Karpas-422 (cell line): ENCODE data around the gene C17orf67. TPM values are rescaled to one million over a fixed set of nuclear protein-coding genes. Genes with fewer than 3 reads are reported as not detected.

Experiments used
- DNase-seq: peaks from one replicate; pipeline ENCODE4 v3.0.0-alpha.2; 2015
- H2AFZ ChIP-seq: fragments of 200-600 bp; sonication (generic); 2 replicates; pipeline ENCODE4 v1.6.1; 2014; ENCODE audit warnings: antibody characterized with exemption, low read length, mixed read lengths
- H3K27ac ChIP-seq: fragments of 200-600 bp; sonication (generic); 2 replicates; pipeline ENCODE4 v1.5.1; 2014; ENCODE audit warnings: mild to moderate bottlenecking, low read length, moderate library complexity
- H3K27me3 ChIP-seq: fragments of 200-600 bp; sonication (generic); 2 replicates; pipeline ENCODE4 v1.6.1; 2014; ENCODE audit warnings: low read length, mixed read lengths
- H3K36me3 ChIP-seq: fragments of 200-600 bp; sonication (generic); 2 replicates; pipeline ENCODE4 v1.6.1; 2014; ENCODE audit warnings: low read length, mixed read lengths; ENCODE audit not compliant: insufficient read depth
- H3K4me1 ChIP-seq: fragments of 200-600 bp; sonication (generic); 2 replicates; pipeline ENCODE4 v1.6.1; 2014; ENCODE audit warnings: mild to moderate bottlenecking, low read length, mixed read lengths
- H3K4me2 ChIP-seq: fragments of 200-600 bp; sonication (generic); 2 replicates; pipeline ENCODE4 v1.6.1; 2014; ENCODE audit warnings: low read length, low read depth, mild to moderate bottlenecking; ENCODE audit not compliant: poor library complexity, severe bottlenecking
- H3K4me3 ChIP-seq: fragments of 200-600 bp; sonication (generic); 2 replicates; pipeline ENCODE4 v1.5.1; 2014; ENCODE audit warnings: mild to moderate bottlenecking, antibody characterized with exemption, low read length, mixed read lengths
- H3K79me2 ChIP-seq: fragments of 200-600 bp; sonication (generic); 2 replicates; pipeline ENCODE4 v1.6.1; 2014; ENCODE audit warnings: mild to moderate bottlenecking, low read length, mixed read lengths
- H3K9ac ChIP-seq: fragments of 200-600 bp; sonication (generic); 2 replicates; pipeline ENCODE4 v1.6.0; 2014; ENCODE audit warnings: low read length
- H3K9me2 ChIP-seq: fragments of 200-600 bp; sonication (generic), shearing (Covaris generic); replicated peaks from 2 replicates; pipeline ENCODE4 v1.6.0; 2014; ENCODE audit warnings: mild to moderate bottlenecking, low read length, moderate library complexity; ENCODE audit not compliant: insufficient read depth
- H3K9me3 ChIP-seq: fragments of 300-700, 200-600 bp; sonication (generic); 2 replicates; pipeline ENCODE4 v1.6.1; 2014; ENCODE audit warnings: low read length, mixed read lengths
- H4K20me1 ChIP-seq: fragments of 200-600 bp; sonication (generic); 2 replicates; pipeline ENCODE4 v1.6.1; 2014; ENCODE audit warnings: mild to moderate bottlenecking, antibody characterized with exemption, low read length, low read depth; ENCODE audit not compliant: insufficient read depth
- total RNA-seq: library from RNA; depleted of rRNA; stranded (reverse); fragments of >200 nt; shearing (Covaris generic); gene quantifications from 2 replicates; pipeline ENCODE4 v1.2.3, GENCODE V29; 2014; ENCODE audit warnings: low replicate concordance

C17orf67 gene
- total RNA-seq, 1 experiment from 2014 or later, result not detected

DNA sequence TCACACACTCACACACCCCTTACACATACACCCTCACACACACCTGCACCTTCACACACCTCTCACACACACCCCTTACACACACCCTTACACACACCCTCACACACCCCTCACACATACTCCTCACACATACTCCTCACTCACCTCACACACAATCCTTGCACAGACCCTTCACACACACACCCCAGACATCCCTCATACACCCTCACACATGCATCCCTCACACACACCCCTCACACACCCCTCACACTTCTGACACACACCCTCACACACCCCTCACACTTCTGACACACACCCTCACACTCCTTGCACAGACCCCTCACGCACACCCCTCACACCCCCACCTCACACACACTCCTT lies 23.9 kb downstream of the C17orf67 start:
- no peak overlapping the region for H2AFZ ChIP-seq

DNA sequence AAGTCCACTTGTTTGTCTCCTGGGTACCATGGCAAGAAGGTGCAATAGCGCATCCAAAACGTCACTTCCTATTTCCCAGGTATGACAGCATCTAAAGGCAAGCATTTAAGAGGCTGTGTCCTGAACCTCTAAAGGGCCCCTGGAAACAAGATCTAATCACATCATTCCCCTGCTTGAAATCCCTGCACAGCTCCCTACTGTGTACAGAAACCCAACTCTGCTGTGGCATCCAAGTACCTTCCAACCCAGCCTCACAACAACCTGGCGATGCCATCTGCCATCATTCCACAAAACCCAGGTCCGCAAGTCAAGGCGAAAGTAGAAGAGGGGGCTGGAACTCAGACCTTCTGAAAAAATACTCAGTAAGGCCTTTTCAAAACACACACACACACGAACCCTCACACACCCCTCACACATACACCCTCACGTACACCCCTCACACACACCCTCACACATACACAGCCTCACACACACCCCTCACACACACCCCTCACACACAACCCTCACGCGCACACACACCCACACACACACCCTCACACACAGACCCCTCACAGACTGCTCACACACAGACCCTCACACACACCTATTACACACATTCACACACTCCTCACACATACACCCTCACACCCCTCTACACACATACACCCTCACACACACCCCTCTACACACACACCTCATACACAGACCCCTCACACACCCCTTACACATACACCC lies 24.5 kb downstream of the C17orf67 start:
- no peaks in the 10 kb centered on the region for H3K9me3 ChIP-seq
- H3K36me3 ChIP-seq, result no peaks in the 10 kb centered on the region
- H3K9ac ChIP-seq, result no peak overlapping the region
- H4K20me1 ChIP-seq, result no peaks in the 10 kb centered on the region
- H3K4me1 ChIP-seq, result 0 out of 2 replicates have a peak, but pooled peaks cover under 1% of the 10 kb centered on the region
- DNase-seq, result no peak
- H3K4me2 ChIP-seq, result no peak overlapping the region
- H3K4me3 ChIP-seq, result no peak overlapping the region
- peaks cover 3% of the 10 kb centered on the region; the same call in 1 of the 2 replicates for H3K27me3 ChIP-seq
- H3K27ac ChIP-seq, result no peak overlapping the region
- no peaks in the 10 kb centered on the region for H3K9me2 ChIP-seq
- H2AFZ ChIP-seq, result no peak overlapping the region
- no peaks in the 10 kb centered on the region for H3K79me2 ChIP-seq

More for the DNA sequence above, 23.9 kb downstream of the C17orf67 start:
- Histone ChIP-seq H4K20me1 (no peaks in the 10 kb centered on the region), H3K9ac (no peak overlapping the region), H3K9me3 (no peaks in the 10 kb centered on the region), H3K79me2 (no peaks in the 10 kb centered on the region), H3K9me2 (no peaks in the 10 kb centered on the region), H3K36me3 (no peaks in the 10 kb centered on the region), H3K27ac (no peak overlapping the region), H3K4me2 (no peak overlapping the region), H3K27me3 (peaks cover 3% of the 10 kb centered on the region; the same call in 1 of the 2 replicates), H3K4me3 (no peak overlapping the region), H3K4me1 (no peaks in the 10 kb centered on the region)
- DNase-seq, result no peak

DNA sequence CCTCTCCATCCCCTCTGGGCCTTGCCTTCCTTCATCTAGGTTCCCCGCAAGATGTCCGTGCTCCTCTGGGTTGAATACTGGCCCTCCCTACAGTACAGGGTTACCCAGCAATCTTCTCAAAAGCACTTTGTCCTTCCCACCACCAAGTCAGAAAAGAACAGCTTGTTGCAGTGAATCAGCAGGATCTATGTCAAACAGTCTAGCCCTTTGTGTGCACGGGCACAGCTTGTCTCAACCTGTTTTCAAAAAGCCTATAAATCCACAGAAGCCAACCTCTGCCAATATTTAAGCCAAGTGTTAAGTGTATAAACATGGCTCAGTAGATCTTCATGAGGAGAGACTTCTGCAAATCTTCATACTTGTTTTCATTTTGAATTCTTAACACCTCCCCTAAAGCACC lies 25.2 kb downstream of the C17orf67 start:
- no peaks in the 10 kb centered on the region for H3K36me3 ChIP-seq
- DNase-seq, result no peak
- H3K4me1 ChIP-seq, result peaks cover 8% of the 10 kb centered on the region
- peaks cover 3% of the 10 kb centered on the region; the same call in 1 of the 2 replicates for H3K27me3 ChIP-seq
- no peak overlapping the region for H3K27ac ChIP-seq
- no peak overlapping the region for H3K4me2 ChIP-seq
- H3K79me2 ChIP-seq, result no peaks in the 10 kb centered on the region
- H4K20me1 ChIP-seq, result no peaks in the 10 kb centered on the region
- no peak overlapping the region for H3K9ac ChIP-seq
- no peak overlapping the region for H2AFZ ChIP-seq
- H3K9me2 ChIP-seq, result no peaks in the 10 kb centered on the region
- no peak overlapping the region for H3K4me3 ChIP-seq
- no peaks in the 10 kb centered on the region for H3K9me3 ChIP-seq

DNA sequence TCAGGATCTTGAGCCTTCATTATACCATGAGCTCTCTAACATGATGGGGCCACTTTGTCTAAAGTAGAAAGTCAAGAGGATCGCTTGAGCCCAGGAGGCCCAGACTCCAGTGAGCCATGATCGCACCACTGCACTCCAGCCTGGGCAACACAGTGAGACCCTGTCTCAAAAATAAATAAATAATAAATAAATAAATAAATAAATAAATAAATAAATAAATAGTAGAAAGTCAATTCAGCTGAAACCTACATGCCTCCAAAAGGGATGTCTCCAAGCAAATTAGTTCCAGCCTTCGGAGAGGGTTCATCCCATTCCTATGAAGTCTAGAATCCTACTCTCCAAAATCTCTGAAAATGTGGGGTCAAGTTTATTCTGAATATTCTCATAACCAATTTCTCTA lies 26.0 kb downstream of the C17orf67 start:
- Histone ChIP-seq H3K4me3 (no peak overlapping the region), H2AFZ (no peak overlapping the region), H3K79me2 (no peaks in the 10 kb centered on the region), H3K27ac (no peak overlapping the region), H3K36me3 (no peaks in the 10 kb centered on the region), H4K20me1 (no peaks in the 10 kb centered on the region), H3K4me2 (no peak overlapping the region), H3K4me1 (peaks cover 12% of the 10 kb centered on the region), H3K9me2 (no peaks in the 10 kb centered on the region), H3K9me3 (no peaks in the 10 kb centered on the region), H3K9ac (no peak overlapping the region), H3K27me3 (peaks cover 3% of the 10 kb centered on the region; the same call in 1 of the 2 replicates)
- no peak for DNase-seq

DNA sequence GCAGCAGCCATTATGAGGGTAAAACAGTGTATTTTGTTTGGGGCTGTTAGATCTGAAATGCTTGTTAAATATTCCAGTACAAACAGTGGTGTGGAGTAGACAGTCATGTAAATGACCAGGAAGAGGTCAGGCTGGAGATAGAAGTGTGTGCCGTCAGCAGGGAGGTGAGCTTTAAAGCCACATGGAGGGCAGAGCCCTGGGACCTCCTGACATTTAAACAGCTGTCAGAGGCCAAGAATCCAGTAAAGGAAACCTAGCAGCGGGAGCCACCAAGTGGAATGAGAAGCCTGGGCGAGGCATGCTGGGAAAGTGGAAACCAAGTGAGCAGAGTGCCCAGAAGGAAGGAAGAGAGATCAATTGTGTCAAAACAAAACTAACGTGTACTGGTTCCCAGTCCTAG lies 26.8 kb downstream of the C17orf67 start:
- no peaks in the 10 kb centered on the region for H3K79me2 ChIP-seq
- DNase-seq, result no peak
- no peaks in the 10 kb centered on the region for H3K9me2 ChIP-seq
- no peaks in the 10 kb centered on the region for H3K36me3 ChIP-seq
- H3K27me3 ChIP-seq, result peaks cover 3% of the 10 kb centered on the region; the same call in 1 of the 2 replicates
- peaks cover 12% of the 10 kb centered on the region for H3K4me1 ChIP-seq
- no peaks in the 10 kb centered on the region for H3K9me3 ChIP-seq
- H3K27ac ChIP-seq, result no peak overlapping the region
- no peak overlapping the region for H3K9ac ChIP-seq
- no peaks in the 10 kb centered on the region for H4K20me1 ChIP-seq
- no peak overlapping the region for H3K4me2 ChIP-seq
- H3K4me3 ChIP-seq, result no peak overlapping the region
- H2AFZ ChIP-seq, result no peak overlapping the region

DNA sequence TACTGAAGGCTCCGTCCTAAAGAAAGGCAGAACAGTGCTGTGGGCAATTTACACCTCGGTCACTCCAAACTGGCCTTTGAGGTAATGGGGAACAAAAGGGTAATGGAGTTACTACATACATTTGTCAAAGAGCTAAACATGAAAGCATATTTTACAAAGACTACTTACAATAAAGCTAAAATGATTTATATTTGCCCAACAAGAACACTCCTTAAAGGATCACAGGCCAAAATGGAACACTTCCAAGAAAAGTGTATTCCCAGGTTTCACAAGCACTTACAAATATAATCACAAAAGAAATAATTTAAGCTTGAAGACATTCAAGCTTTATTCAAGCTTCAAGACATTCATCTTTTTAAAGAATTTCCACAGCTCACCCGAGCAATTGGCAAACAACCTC lies 29.3 kb downstream of the C17orf67 start:
- H3K27me3 ChIP-seq, result no peaks in the 10 kb centered on the region
- H3K4me3 ChIP-seq, result no peak overlapping the region
- H3K9me3 ChIP-seq, result no peaks in the 10 kb centered on the region
- H3K27ac ChIP-seq, result no peak overlapping the region
- H3K4me2 ChIP-seq, result no peak overlapping the region
- H2AFZ ChIP-seq, result no peak overlapping the region
- peaks cover 12% of the 10 kb centered on the region for H3K4me1 ChIP-seq
- H4K20me1 ChIP-seq, result no peaks in the 10 kb centered on the region
- H3K36me3 ChIP-seq, result no peaks in the 10 kb centered on the region
- no peak for DNase-seq
- no peaks in the 10 kb centered on the region for H3K9me2 ChIP-seq
- H3K9ac ChIP-seq, result no peak overlapping the region
- no peaks in the 10 kb centered on the region for H3K79me2 ChIP-seq

DNA sequence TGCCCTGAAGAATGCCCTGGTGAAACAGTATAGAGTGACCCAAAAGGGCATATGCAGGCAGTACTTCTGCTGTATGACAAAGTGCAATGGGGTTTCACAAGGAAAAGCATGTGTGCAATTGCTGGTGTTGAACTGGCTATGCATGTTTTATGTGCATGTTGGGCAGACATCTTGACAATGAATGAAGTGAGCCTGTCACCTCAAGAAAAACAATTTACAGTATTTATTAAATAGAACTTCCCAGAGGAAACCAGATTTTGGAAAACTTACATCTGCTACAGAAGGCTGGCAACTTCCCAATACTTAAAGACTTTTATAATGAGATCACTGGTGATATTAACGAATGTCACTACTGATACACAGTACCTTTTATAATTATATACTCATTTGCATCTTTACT lies 30.6 kb downstream of the C17orf67 start:
- Histone ChIP-seq H3K27ac (no peak overlapping the region), H3K36me3 (no peaks in the 10 kb centered on the region), H4K20me1 (no peaks in the 10 kb centered on the region)

DNA sequence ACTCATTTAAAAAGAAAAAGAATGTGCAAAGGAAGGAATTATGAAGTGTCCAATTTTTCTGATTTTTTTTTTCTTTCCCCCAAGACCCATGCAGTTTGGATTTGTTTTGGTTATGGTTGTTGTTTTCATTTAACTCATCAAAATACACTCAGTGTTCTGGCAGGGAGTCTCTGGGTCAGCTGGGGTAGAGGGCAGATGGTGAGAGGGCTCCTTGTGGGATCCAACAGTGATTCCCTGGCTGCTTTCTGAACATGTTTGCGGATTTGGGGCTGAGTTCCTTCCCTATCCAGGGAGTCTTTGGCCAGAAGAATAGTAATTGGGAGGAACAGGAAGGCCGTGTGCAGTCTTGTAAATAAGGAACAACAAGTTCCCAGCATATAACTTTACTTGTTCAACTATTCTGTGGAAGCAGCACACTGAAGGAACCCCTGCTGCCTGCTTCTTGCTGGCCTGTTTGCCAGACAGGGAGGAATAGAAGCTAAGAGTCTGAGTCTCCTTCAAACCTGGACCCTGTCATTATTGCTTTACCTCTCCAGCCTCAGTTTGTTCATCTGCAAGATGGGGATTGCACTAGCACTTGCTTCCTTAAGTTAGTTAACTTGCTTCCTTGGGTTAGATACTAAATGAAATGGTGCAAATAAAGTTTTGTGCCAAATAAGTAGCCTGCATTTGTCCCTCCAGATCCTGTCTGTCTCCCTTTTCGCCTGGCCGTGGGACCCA lies 32.1 kb downstream of the C17orf67 start:
- Histone ChIP-seq H2AFZ (no peak overlapping the region), H3K79me2 (no peaks in the 10 kb centered on the region), H3K9me2 (no peaks in the 10 kb centered on the region), H3K4me1 (peaks cover 21% of the 10 kb centered on the region), H3K36me3 (no peaks in the 10 kb centered on the region), H3K4me2 (no peak overlapping the region), H3K9me3 (no peaks in the 10 kb centered on the region), H3K4me3 (no peak overlapping the region), H3K9ac (no peak overlapping the region), H3K27me3 (no peaks in the 10 kb centered on the region), H3K27ac (no peak overlapping the region), H4K20me1 (no peaks in the 10 kb centered on the region)
- DNase-seq, result no peak

More for the DNA sequence above, 30.6 kb downstream of the C17orf67 start:
- no peak overlapping the region for H3K4me2 ChIP-seq
- H3K9me2 ChIP-seq, result no peaks in the 10 kb centered on the region
- no peak for DNase-seq
- no peak overlapping the region for H3K9ac ChIP-seq
- H3K9me3 ChIP-seq, result no peaks in the 10 kb centered on the region
- no peaks in the 10 kb centered on the region for H3K27me3 ChIP-seq
- peaks cover 21% of the 10 kb centered on the region for H3K4me1 ChIP-seq
- H3K79me2 ChIP-seq, result no peaks in the 10 kb centered on the region
- H2AFZ ChIP-seq, result no peak overlapping the region
- H3K4me3 ChIP-seq, result no peak overlapping the region
